NT2/D1 (cell line): ENCODE measurements around the gene ZNF18.

ENCODE experiments used
- DNase-seq: peaks from one replicate; pipeline ENCODE4 v3.0.0-alpha.2; 2011; ENCODE audit warnings: low read depth, low spot score
- H3K27me3 ChIP-seq: 2 replicates; pipeline ENCODE4 v1.6.0; 2011; ENCODE audit warnings: mild to moderate bottlenecking; ENCODE audit not compliant: insufficient read length, insufficient read depth
- H3K36me3 ChIP-seq: 2 replicates; pipeline ENCODE4 v1.6.1; 2011; ENCODE audit warnings: mild to moderate bottlenecking, low read length, mixed read lengths; ENCODE audit not compliant: insufficient read depth, insufficient read length
- H3K4me1 ChIP-seq: 2 replicates; pipeline ENCODE4 v1.5.1; 2011; ENCODE audit not compliant: insufficient read depth, insufficient read length
- H3K4me3 ChIP-seq: 2 replicates; pipeline ENCODE4 v1.5.1; 2011; ENCODE audit warnings: low read depth; ENCODE audit not compliant: insufficient read length
- H3K9ac ChIP-seq: 2 replicates; pipeline ENCODE4 v1.6.0; 2011; ENCODE audit warnings: low read depth; ENCODE audit not compliant: insufficient read length
- H3K9me3 ChIP-seq: 2 replicates; pipeline ENCODE4 v1.5.1; 2011; ENCODE audit warnings: mild to moderate bottlenecking, low read length; ENCODE audit not compliant: insufficient read depth
- SUZ12 ChIP-seq: IDR thresholded peaks from 2 replicates; pipeline ENCODE4 v1.6.1; 2011; ENCODE audit not compliant: insufficient read length, insufficient read depth; ENCODE audit errors: extremely low read depth
- YY1 ChIP-seq: IDR thresholded peaks from 2 replicates; pipeline ENCODE4 v1.6.1; 2011; ENCODE audit not compliant: insufficient read length, insufficient read depth
- ZNF274 ChIP-seq: IDR thresholded peaks from 2 replicates; pipeline ENCODE4 v1.6.1; 2011; ENCODE audit warnings: mild to moderate bottlenecking, low read depth, low read length

ZNF18 gene

DNA sequence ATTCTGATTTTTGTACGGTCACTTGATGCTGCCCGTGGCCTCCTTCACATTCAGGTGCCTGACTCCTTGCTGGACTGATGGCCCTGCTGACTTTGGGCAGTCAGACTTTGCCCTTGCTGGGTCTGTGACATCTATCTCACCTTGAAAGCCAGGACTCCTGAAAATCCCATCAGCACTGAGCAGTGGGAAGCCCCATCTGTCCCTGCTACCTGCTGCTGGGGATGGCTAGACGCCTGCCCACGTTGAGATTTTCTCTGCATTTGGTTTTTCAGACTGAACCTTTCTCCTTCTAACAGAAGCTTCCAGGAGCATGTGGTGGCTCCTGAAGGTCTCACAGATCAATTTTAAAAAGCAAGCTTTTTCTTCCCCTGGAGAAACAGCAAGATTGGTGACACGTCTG is 10.2 kb upstream of the ZNF18 start:
- TF ChIP-seq SUZ12 (no peak), YY1 (no peak), ZNF274 (no peak)
- Histone ChIP-seq H3K4me1 (peaks cover 3% of the 10 kb centered on the region), H3K4me3 (no peak overlapping the region), H3K9ac (no peak overlapping the region), H3K27me3 (no peaks in the 10 kb centered on the region), H3K9me3 (no peaks in the 10 kb centered on the region), H3K36me3 (no peaks in the 10 kb centered on the region)
- DNase-seq, result no peak

DNA sequence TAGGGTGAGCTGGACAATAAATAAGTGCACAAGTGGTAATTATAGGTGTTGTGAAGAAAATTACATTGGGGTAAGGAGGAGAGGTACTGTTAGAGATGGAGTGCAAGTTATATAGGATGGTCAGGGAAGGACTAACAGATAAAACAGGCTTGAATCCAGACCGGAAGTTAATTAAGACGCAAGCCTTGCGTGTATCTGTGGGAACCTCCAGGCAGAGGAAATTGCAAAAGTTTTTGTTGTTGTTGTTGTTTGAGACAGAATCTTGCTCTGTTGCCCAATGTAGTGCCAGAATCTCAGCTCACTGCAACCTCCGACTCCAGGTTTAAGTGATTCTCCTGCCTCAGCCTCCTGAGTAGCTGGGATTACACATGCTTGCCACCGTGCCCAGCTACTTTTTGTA is 2.4 kb upstream of the ZNF18 start:
- no peak overlapping the region for H3K4me3 ChIP-seq
- DNase-seq, result no peak
- no peak for TF ChIP-seq ZNF274
- TF ChIP-seq YY1, result no peak
- no peak for TF ChIP-seq SUZ12
- H3K27me3 ChIP-seq, result no peaks in the 10 kb centered on the region
- H3K9ac ChIP-seq, result no peak overlapping the region
- no peaks in the 10 kb centered on the region for H3K4me1 ChIP-seq
- H3K36me3 ChIP-seq, result no peaks in the 10 kb centered on the region
- H3K9me3 ChIP-seq, result no peaks in the 10 kb centered on the region

DNA sequence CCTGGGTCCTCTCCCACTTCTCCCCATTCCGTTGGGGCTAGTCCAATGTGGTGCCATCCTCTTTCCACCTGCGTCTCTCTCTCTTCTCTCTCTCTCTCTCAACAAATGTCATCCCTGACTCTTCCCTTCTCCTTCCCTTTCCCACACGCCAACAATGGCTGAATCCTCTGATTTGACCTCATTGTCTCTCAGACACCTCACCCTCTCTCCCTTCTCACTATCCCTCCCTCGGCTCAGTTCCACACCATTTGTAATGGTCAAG is 628 bp upstream of the ZNF18 start:
- no peak for DNase-seq
- peak overlapping the region; percentile 83 for H3K9ac ChIP-seq
- H3K36me3 ChIP-seq, result no peaks in the 10 kb centered on the region
- no peaks in the 10 kb centered on the region for H3K4me1 ChIP-seq
- no peaks in the 10 kb centered on the region for H3K27me3 ChIP-seq
- peak overlapping the region; percentile 76 for H3K4me3 ChIP-seq
- no peaks in the 10 kb centered on the region for H3K9me3 ChIP-seq
- TF ChIP-seq ZNF274 (no peak), YY1 (no peak), SUZ12 (no peak)

DNA sequence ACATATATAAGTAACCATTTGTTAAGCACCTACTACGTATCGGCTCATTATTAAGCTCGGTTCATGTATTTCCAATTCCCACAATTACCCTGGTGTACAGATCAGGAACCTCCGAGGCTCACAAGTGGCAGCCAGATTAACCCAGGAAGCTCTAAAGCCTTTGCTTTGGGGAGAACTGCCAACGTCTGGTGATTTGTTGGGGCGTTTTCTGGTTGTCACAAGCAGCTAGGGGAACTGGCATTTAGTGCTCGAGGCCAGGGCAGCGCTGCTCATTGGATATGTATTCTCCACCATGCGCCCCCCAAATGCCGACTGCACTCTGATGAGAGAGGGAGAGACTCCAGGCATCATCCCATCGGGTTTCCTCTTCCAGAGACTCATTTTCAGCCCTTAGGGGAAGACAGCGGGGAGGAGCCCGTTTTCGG is 541 bp downstream of the ZNF18 start:
- peak overlapping the region; percentile 76 for H3K4me3 ChIP-seq
- H3K4me1 ChIP-seq, result no peaks in the 10 kb centered on the region
- H3K9ac ChIP-seq, result peak overlapping the region; percentile 85
- peaks cover 9% of the 10 kb centered on the region for H3K36me3 ChIP-seq
- DNase-seq, result no peak
- no peaks in the 10 kb centered on the region for H3K9me3 ChIP-seq
- H3K27me3 ChIP-seq, result no peaks in the 10 kb centered on the region
- TF ChIP-seq SUZ12, result no peak
- no peak for TF ChIP-seq YY1
- TF ChIP-seq ZNF274, result no peak

DNA sequence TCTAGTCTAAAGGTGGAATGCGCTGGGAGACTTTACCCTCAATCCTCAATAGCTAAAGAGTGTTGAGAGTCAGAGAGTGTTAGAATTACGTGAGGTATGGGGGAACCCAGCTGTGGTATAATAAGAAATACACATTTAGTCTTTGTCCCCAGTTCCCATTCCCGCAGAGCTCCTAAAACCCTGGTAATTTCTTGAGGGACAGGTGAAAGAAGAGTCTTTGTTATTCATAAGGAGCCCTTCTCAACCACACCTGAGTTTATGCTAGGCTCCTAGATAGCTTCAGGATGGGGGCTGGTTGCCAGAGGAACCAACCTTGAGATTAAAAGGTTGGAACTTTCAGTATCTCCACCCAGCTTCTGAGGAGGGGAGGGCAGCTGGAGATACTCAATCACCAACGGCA is 5.8 kb downstream of the ZNF18 start:
- Histone ChIP-seq H3K9ac (no peak overlapping the region), H3K27me3 (no peaks in the 10 kb centered on the region), H3K4me1 (no peaks in the 10 kb centered on the region), H3K9me3 (no peaks in the 10 kb centered on the region), H3K36me3 (peaks cover 22% of the 10 kb centered on the region), H3K4me3 (no peak overlapping the region)
- TF ChIP-seq ZNF274 (no peak), YY1 (no peak), SUZ12 (no peak)
- no peak for DNase-seq

DNA sequence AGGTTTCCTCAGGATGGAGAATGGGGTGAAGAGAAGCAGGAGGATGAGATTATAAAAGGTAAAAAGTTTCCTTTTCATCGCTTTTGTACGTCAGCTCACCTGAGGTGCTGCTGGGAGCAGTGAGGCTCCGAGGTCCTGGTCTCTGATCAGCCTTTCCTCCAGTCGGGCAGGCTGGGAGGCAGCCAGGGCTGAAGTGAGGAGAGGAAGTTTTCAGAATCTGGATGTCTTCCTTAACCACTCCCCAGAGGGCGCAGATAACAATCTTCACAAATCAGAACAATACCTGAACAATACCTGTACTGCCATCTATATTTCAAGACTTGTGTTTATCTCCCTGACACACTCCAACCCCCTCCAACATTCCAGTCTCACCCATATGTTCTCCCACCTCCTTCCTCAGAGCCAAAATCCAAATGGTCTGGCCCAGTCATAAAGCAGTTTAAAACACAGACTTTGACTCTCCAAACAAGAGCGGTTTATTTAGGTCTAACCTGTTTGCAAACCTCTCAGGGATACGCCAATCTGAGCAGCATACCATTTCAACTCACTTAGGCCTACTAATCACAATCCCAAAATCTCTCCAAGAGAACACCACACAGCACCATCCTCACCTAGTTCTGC is 6.8 kb downstream of the ZNF18 start:
- no peak for TF ChIP-seq YY1
- no peak for TF ChIP-seq ZNF274
- TF ChIP-seq SUZ12, result no peak
- Histone ChIP-seq H3K27me3 (no peaks in the 10 kb centered on the region), H3K9ac (no peak overlapping the region), H3K4me3 (no peak overlapping the region), H3K4me1 (no peaks in the 10 kb centered on the region), H3K36me3 (peaks cover 22% of the 10 kb centered on the region), H3K9me3 (no peaks in the 10 kb centered on the region)
- no peak for DNase-seq

DNA sequence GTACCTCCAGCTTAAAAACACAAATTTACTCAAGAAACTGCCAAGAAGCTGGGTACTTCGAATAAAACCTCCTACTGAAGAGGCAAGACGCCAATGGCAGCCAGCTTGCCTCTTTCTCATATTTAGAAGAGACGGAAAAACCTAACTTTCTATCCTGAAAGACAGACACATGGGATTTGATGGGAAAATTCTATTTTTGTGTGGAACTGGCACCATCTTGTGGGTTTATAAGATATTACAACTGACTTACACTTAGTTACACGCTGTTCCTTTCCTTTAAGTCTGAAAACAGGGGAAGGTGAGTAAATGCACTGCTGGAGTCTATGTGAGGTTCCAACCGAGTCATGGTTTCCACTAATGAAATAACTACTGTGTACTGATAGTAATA is 10.3 kb downstream of the ZNF18 start:
- Histone ChIP-seq H3K27me3 (no peaks in the 10 kb centered on the region), H3K4me3 (no peak overlapping the region), H3K4me1 (no peaks in the 10 kb centered on the region), H3K9ac (no peak overlapping the region), H3K36me3 (peaks cover 24% of the 10 kb centered on the region), H3K9me3 (no peaks in the 10 kb centered on the region)
- DNase-seq, result peak; percentile 22
- TF ChIP-seq SUZ12 (no peak), ZNF274 (no peak), YY1 (no peak)
